Glutamatergic neuron (in vitro differentiated cells): Measurements from ENCODE around the gene TBX6. TPM values are rescaled to one million over a fixed set of nuclear protein-coding genes. Genes with fewer than 3 reads are reported as not detected.
A peak's percentile ranks its signal among the peaks of the same experiment; 100 is the strongest.

Source experiments
- DNase-seq: peaks from one replicate; pipeline ENCODE4 v3.0.0; 2022
- H3K27ac Mint-ChIP-seq: one replicate; pipeline ENCODE4 v1.8.0; 2020; ENCODE audit warnings: mild to moderate bottlenecking, mixed read lengths, inconsistent platforms; ENCODE audit not compliant: unreplicated experiment
- H3K27me3 Mint-ChIP-seq: one replicate; pipeline ENCODE4 v1.8.0; 2020; ENCODE audit warnings: mild to moderate bottlenecking, moderate library complexity, mixed read lengths, inconsistent platforms; ENCODE audit not compliant: unreplicated experiment
- H3K36me3 Mint-ChIP-seq: one replicate; pipeline ENCODE4 v1.8.0; 2020; ENCODE audit warnings: mild to moderate bottlenecking, mixed read lengths, inconsistent platforms; ENCODE audit not compliant: unreplicated experiment
- H3K4me1 Mint-ChIP-seq: one replicate; pipeline ENCODE4 v1.8.0; 2020; ENCODE audit warnings: mild to moderate bottlenecking, low read depth, mixed read lengths, inconsistent platforms; ENCODE audit not compliant: unreplicated experiment
- H3K4me3 Mint-ChIP-seq: one replicate; pipeline ENCODE4 v1.8.0; 2020; ENCODE audit warnings: mild to moderate bottlenecking, mixed read lengths, inconsistent platforms; ENCODE audit not compliant: unreplicated experiment
- H3K9me3 Mint-ChIP-seq: one replicate; pipeline ENCODE4 v1.8.0; 2020; ENCODE audit warnings: mild to moderate bottlenecking, moderate library complexity, mixed read lengths, inconsistent platforms; ENCODE audit not compliant: unreplicated experiment
- CTCF ChIP-seq: fragments of 200-600 bp; sonication (generic); IDR thresholded peaks from one replicate; pipeline ENCODE4 v1.5.0; 2021; ENCODE audit not compliant: partially characterized antibody, unreplicated experiment
- total RNA-seq: library from RNA; stranded (reverse); fragmentation: NEBNext Ultra II Directional; extraction: Animal tissue kit (Norgen Biotek cat#: 25700); gene quantifications from one replicate; pipeline ENCODE4 v1.2.1, GENCODE V29; 2021; ENCODE audit not compliant: unreplicated experiment

TBX6 gene
- total RNA-seq, 1 donor from 2014 or later = 0.86 TPM

- H3K4me3 Mint-ChIP-seq = peak overlapping the region; percentile 38
- DNase-seq = peak; percentile 37
- no peak for TF ChIP-seq CTCF
- H3K36me3 Mint-ChIP-seq = no peaks in the 10 kb centered on the region
- no peak overlapping the region for H3K27ac Mint-ChIP-seq
- H3K27me3 Mint-ChIP-seq = peaks cover 11% of the 10 kb centered on the region
- H3K4me1 Mint-ChIP-seq = peaks cover 13% of the 10 kb centered on the region
- peaks cover 6% of the 10 kb centered on the region for H3K9me3 Mint-ChIP-seq
Observed at GRCh38 chr16:30090610-30091331, 953 bp downstream of the TBX6 start.

GRCh38 chr16:30088832-30089624 lies 2.7 kb downstream of the TBX6 start:
- no peak for DNase-seq
- no peak overlapping the region for H3K27ac Mint-ChIP-seq
- TF ChIP-seq CTCF = no peak
- peaks cover 4% of the 10 kb centered on the region for H3K9me3 Mint-ChIP-seq
- peaks cover 4% of the 10 kb centered on the region for H3K27me3 Mint-ChIP-seq
- H3K36me3 Mint-ChIP-seq = no peaks in the 10 kb centered on the region
- H3K4me1 Mint-ChIP-seq = peaks cover 8% of the 10 kb centered on the region
- no peak overlapping the region for H3K4me3 Mint-ChIP-seq

- H3K4me3 Mint-ChIP-seq = no peak overlapping the region
- H3K36me3 Mint-ChIP-seq = no peaks in the 10 kb centered on the region
- H3K4me1 Mint-ChIP-seq = peaks cover 8% of the 10 kb centered on the region
- no peak overlapping the region for H3K27ac Mint-ChIP-seq
- H3K9me3 Mint-ChIP-seq = peaks cover 4% of the 10 kb centered on the region
- TF ChIP-seq CTCF = no peak
- peaks cover 4% of the 10 kb centered on the region for H3K27me3 Mint-ChIP-seq
- DNase-seq = no peak
Observed at GRCh38 chr16:30088237-30088831, 3.4 kb downstream of the TBX6 start.

GRCh38 chr16:30087181-30087898 lies 4.4 kb downstream of the TBX6 start:
- no peak for DNase-seq
- TF ChIP-seq CTCF = no peak
- no peaks in the 10 kb centered on the region for H3K36me3 Mint-ChIP-seq
- peaks cover 7% of the 10 kb centered on the region for H3K27me3 Mint-ChIP-seq
- H3K27ac Mint-ChIP-seq = no peak overlapping the region
- H3K4me1 Mint-ChIP-seq = peaks cover 4% of the 10 kb centered on the region
- H3K4me3 Mint-ChIP-seq = peak overlapping the region; percentile 8
- peaks cover 4% of the 10 kb centered on the region for H3K9me3 Mint-ChIP-seq
